HG03378 (cell line): ENCODE data around the gene HSPB6.
"Not testable (repeated sequence)": the region's sequence is repeated elsewhere in the genome, so short reads cannot be mapped to it uniquely, and the experiment has no call there.

Experiments used
- ATAC-seq: cut with Tn5 transposase; IDR thresholded peaks from one replicate; pipeline ENCODE4 v1.9.1; 2021; ENCODE audit warnings: mild to moderate bottlenecking, moderate library complexity; ENCODE audit not compliant: unreplicated experiment

Gene HSPB6

GRCh38 chr19:35756377-35757230, at the start of gene HSPB6:
TSS of gene HSPB6 (minus strand) at chr19:35757029. CDS start at chr19:35757008, 21 bp downstream.
- ATAC-seq: no peak

GRCh38 chr19:35806597-35806996, 49.8 kb upstream of the HSPB6 start:
- ATAC-seq: no peak

GRCh38 chr19:35805526-35806102, 48.8 kb upstream of the HSPB6 start:
- no peak for ATAC-seq

GRCh38 chr19:35801828-35802227, 45.0 kb upstream of the HSPB6 start:
- no peak for ATAC-seq

GRCh38 chr19:35797663-35798062, 40.8 kb upstream of the HSPB6 start:
- ATAC-seq: no peak

- no peak for ATAC-seq
Observed at GRCh38 chr19:35796645-35797542, 40.1 kb upstream of the HSPB6 start.

GRCh38 chr19:35795564-35795963, 38.7 kb upstream of the HSPB6 start:
- ATAC-seq: not testable (repeated sequence)

- no peak for ATAC-seq
Observed at GRCh38 chr19:35793381-35794165, 36.7 kb upstream of the HSPB6 start.

- ATAC-seq: no peak
Observed at GRCh38 chr19:35792888-35793287, 36.1 kb upstream of the HSPB6 start.

GRCh38 chr19:35792312-35792711, 35.5 kb upstream of the HSPB6 start:
- no peak for ATAC-seq

GRCh38 chr19:35791814-35792279, 35.0 kb upstream of the HSPB6 start:
- no peak for ATAC-seq

- no peak for ATAC-seq
Observed at GRCh38 chr19:35790981-35791813, 34.4 kb upstream of the HSPB6 start.

GRCh38 chr19:35789978-35790944, 33.4 kb upstream of the HSPB6 start:
- ATAC-seq: no peak

- no peak for ATAC-seq
Observed at GRCh38 chr19:35789195-35789977, 32.6 kb upstream of the HSPB6 start.

- no peak for ATAC-seq
Observed at GRCh38 chr19:35788205-35788960, 31.6 kb upstream of the HSPB6 start.

GRCh38 chr19:35787227-35787799, 30.5 kb upstream of the HSPB6 start:
- ATAC-seq: no peak
